Neural crest cell (in vitro differentiated cells): ENCODE results near the gene NOS1AP. TPM values are rescaled to one million over a fixed set of nuclear protein-coding genes. Genes with fewer than 3 reads are reported as not detected.

Experiments used
- DNase-seq: peaks from one replicate; pipeline ENCODE4 v3.0.0; 2021; ENCODE audit warnings: low read depth, mixed read lengths, low spot score
- H3K27ac Mint-ChIP-seq: one replicate; pipeline ENCODE4 v1.8.0; 2021; ENCODE audit warnings: mild to moderate bottlenecking, mixed read lengths; ENCODE audit not compliant: unreplicated experiment
- H3K27me3 Mint-ChIP-seq: 2 replicates; pipeline ENCODE4 v1.8.0; 2021; ENCODE audit warnings: low read depth, mild to moderate bottlenecking, mixed read lengths
- H3K36me3 Mint-ChIP-seq: 2 replicates; pipeline ENCODE4 v1.8.0; 2021; ENCODE audit warnings: low read depth, mild to moderate bottlenecking, mixed read lengths
- H3K4me1 Mint-ChIP-seq: 2 replicates; pipeline ENCODE4 v1.8.0; 2021; ENCODE audit warnings: mixed read lengths
- H3K4me3 Mint-ChIP-seq: one replicate; pipeline ENCODE4 v1.8.0; 2021; ENCODE audit warnings: mild to moderate bottlenecking, mixed read lengths
- H3K9me3 Mint-ChIP-seq: 2 replicates; pipeline ENCODE4 v1.8.0; 2021; ENCODE audit warnings: mixed read lengths
- total RNA-seq: library from RNA; stranded (reverse); gene quantifications from 2 replicates; pipeline ENCODE4 v1.2.1, GENCODE V29; 2021
- TF ChIP-seq, protein P1 (sequence below): fragments of 200-600 bp; sonication (generic); conservative IDR thresholded peaks from 2 replicates; pipeline ENCODE4 v1.5.0; 2021; ENCODE audit warnings: antibody characterized with exemption, mild to moderate bottlenecking

Gene NOS1AP
- total RNA-seq, 1 donor from 2014 or later, result 7.0 TPM

GRCh38 chr1:162388615-162389014, 319.1 kb downstream of the NOS1AP start:
- Mint-ChIP-seq H3K27ac (peak overlapping the region; percentile 59), H3K4me3 (no peak overlapping the region), H3K9me3 (no peaks in the 10 kb centered on the region), H3K4me1 (peaks cover 39% of the 10 kb centered on the region), H3K36me3 (no peaks in the 10 kb centered on the region), H3K27me3 (no peaks in the 10 kb centered on the region)
- TF ChIP-seq, protein P1, sequence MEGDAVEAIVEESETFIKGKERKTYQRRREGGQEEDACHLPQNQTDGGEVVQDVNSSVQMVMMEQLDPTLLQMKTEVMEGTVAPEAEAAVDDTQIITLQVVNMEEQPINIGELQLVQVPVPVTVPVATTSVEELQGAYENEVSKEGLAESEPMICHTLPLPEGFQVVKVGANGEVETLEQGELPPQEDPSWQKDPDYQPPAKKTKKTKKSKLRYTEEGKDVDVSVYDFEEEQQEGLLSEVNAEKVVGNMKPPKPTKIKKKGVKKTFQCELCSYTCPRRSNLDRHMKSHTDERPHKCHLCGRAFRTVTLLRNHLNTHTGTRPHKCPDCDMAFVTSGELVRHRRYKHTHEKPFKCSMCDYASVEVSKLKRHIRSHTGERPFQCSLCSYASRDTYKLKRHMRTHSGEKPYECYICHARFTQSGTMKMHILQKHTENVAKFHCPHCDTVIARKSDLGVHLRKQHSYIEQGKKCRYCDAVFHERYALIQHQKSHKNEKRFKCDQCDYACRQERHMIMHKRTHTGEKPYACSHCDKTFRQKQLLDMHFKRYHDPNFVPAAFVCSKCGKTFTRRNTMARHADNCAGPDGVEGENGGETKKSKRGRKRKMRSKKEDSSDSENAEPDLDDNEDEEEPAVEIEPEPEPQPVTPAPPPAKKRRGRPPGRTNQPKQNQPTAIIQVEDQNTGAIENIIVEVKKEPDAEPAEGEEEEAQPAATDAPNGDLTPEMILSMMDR, result no peak
- no peak for DNase-seq

- Mint-ChIP-seq H3K9me3 (no peaks in the 10 kb centered on the region), H3K4me1 (peaks cover 33% of the 10 kb centered on the region), H3K27me3 (no peaks in the 10 kb centered on the region), H3K4me3 (no peak overlapping the region), H3K27ac (peak overlapping the region; percentile 59), H3K36me3 (no peaks in the 10 kb centered on the region)
- no peak for DNase-seq
- TF ChIP-seq, protein P1, result no peak
Observed at GRCh38 chr1:162389021-162389818, 319.7 kb downstream of the NOS1AP start.

DNA sequence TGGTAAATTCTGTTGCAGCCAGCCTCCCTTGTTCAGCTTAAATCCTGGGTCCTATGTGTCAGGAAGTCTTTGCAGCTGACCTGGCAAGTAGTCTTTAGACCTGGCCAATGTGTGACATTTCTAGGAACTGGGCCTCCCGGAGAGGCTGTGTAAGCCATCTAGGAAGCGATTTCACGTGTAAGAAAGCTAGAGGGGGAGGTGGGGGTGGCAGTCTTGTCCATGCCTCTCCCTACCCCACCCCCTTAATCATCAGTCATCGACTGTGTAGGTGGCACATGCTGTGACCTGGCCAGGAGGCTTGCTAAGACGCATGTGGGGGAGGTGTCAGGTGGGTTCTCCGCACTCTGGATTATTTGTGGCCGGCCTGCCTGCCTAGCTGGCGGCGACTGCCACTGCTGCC, 320.5 kb downstream of the NOS1AP start:
- Mint-ChIP-seq H3K4me1 (peaks cover 30% of the 10 kb centered on the region), H3K36me3 (no peaks in the 10 kb centered on the region), H3K9me3 (no peaks in the 10 kb centered on the region), H3K27ac (no peak overlapping the region), H3K27me3 (no peaks in the 10 kb centered on the region), H3K4me3 (no peak overlapping the region)
- TF ChIP-seq, protein P1, result no peak
- no peak for DNase-seq

- peaks cover 30% of the 10 kb centered on the region for H3K4me1 Mint-ChIP-seq
- H3K27me3 Mint-ChIP-seq, result no peaks in the 10 kb centered on the region
- H3K4me3 Mint-ChIP-seq, result no peak overlapping the region
- no peak overlapping the region for H3K27ac Mint-ChIP-seq
- TF ChIP-seq, protein P1, result no peak
- H3K36me3 Mint-ChIP-seq, result no peaks in the 10 kb centered on the region
- no peaks in the 10 kb centered on the region for H3K9me3 Mint-ChIP-seq
- DNase-seq, result no peak
Observed at GRCh38 chr1:162390396-162391185, 321.1 kb downstream of the NOS1AP start.

- Mint-ChIP-seq H3K27me3 (peaks cover 10% of the 10 kb centered on the region), H3K4me1 (peaks cover 30% of the 10 kb centered on the region), H3K4me3 (no peak overlapping the region), H3K27ac (no peak overlapping the region), H3K36me3 (no peaks in the 10 kb centered on the region), H3K9me3 (no peaks in the 10 kb centered on the region)
- no peak for DNase-seq
- TF ChIP-seq, protein P1, result peak; percentile 81
Observed at GRCh38 chr1:162391790-162392563, 322.5 kb downstream of the NOS1AP start.
